Activated T-cell treated with anti-CD3 and anti-CD28 coated beads, Interleukin-2, amount 50 U/mL, for 72 hours (primary cell): Measurements from ENCODE around the gene ANKS1A. TPM values are rescaled to one million over a fixed set of nuclear protein-coding genes. Genes with fewer than 3 reads are reported as not detected.
"Not testable (repeated sequence)": the region's sequence is repeated elsewhere in the genome, so short reads cannot be mapped to it uniquely, and the experiment has no call there.

Experiments
- ATAC-seq, 2 donors: fragments of 150-1000 bp; cut with Tn5 transposase; replicated peaks in 1 of 2; 2 replicates each; pipeline ENCODE4 v1.10.0; 2021; ENCODE audit warnings: moderate library complexity in 2 of 2, mild to moderate bottlenecking in 1 of 2
- DNase-seq, 2 donors: peaks; one replicate each; pipeline ENCODE4 v3.0.0; 2021 to 2022; ENCODE audit warnings: mixed read lengths in 1 of 2
- H3K27ac Mint-ChIP-seq: one replicate; pipeline ENCODE4 v1.8.0; 2022; ENCODE audit warnings: mild to moderate bottlenecking, moderate library complexity, mixed read lengths
- H3K27me3 Mint-ChIP-seq: one replicate; pipeline ENCODE4 v1.8.0; 2022; ENCODE audit warnings: low read depth, mixed read lengths
- H3K36me3 Mint-ChIP-seq, 2 donors: one replicate each; pipeline ENCODE4 v1.8.0; 2022; ENCODE audit warnings: mixed read lengths in 2 of 2, mild to moderate bottlenecking in 1 of 2; ENCODE audit not compliant: insufficient read depth in 2 of 2
- H3K4me1 Mint-ChIP-seq: one replicate; pipeline ENCODE4 v1.8.0; 2022; ENCODE audit warnings: low read depth, mixed read lengths
- H3K4me3 Mint-ChIP-seq, 2 donors: one replicate each; pipeline ENCODE4 v1.8.0; 2022; ENCODE audit warnings: mild to moderate bottlenecking in 2 of 2, mixed read lengths in 2 of 2, moderate library complexity in 2 of 2
- H3K9me3 Mint-ChIP-seq, 2 donors: one replicate each; pipeline ENCODE4 v1.8.0; 2022; ENCODE audit warnings: mixed read lengths in 2 of 2
- total RNA-seq, 2 donors: library from RNA; stranded (reverse); gene quantifications; one replicate each; pipeline ENCODE4 v1.2.3, GENCODE V29; 2022

Gene ANKS1A
- total RNA-seq, 2 donors from 2014 or later, result 9.2 to 9.6 TPM

DNA sequence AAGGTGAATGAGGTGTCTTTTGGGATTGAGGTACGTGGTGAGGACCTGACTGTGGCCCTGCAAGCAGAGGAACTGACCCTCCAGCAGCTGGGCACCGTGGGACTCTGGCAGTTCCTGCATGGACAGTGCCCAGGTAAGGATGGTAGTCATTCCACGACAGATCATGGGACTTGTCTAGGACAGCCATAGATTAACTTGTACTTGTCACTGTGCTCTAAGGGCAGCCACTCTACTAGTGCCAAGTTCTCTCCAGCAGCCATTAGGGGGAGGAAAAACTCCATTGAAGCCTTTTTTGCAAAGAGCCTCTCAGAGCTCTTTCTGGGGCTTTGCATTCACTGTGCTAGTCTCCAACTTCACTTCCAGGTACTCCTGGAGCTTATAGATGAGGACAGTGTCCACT, 21.6 kb upstream of the ANKS1A start:
- Mint-ChIP-seq H3K27ac (no peak overlapping the region), H3K27me3 (no peaks in the 10 kb centered on the region), H3K9me3 (no peaks in the 10 kb centered on the region), H3K4me3 (no peak overlapping the region), H3K4me1 (no peaks in the 10 kb centered on the region), H3K36me3 (peaks cover 6 to 16% of the 10 kb centered on the region in 2 donors)
- no peak for ATAC-seq
- DNase-seq, result no peak

GRCh38 chr6:34871853-34872252, 17.2 kb upstream of the ANKS1A start:
- Mint-ChIP-seq H3K27me3 (no peaks in the 10 kb centered on the region), H3K36me3 (peaks cover 4 to 15% of the 10 kb centered on the region in 2 donors), H3K9me3 (no peaks in the 10 kb centered on the region), H3K4me3 (no peak overlapping the region), H3K4me1 (no peaks in the 10 kb centered on the region), H3K27ac (no peak overlapping the region)
- ATAC-seq (no peak), DNase-seq (no peak)

GRCh38 chr6:34872332-34872731, 16.7 kb upstream of the ANKS1A start:
- Mint-ChIP-seq H3K27me3 (no peaks in the 10 kb centered on the region), H3K36me3 (peaks cover 4 to 15% of the 10 kb centered on the region in 2 donors), H3K4me3 (no peak overlapping the region), H3K9me3 (no peaks in the 10 kb centered on the region), H3K4me1 (no peaks in the 10 kb centered on the region), H3K27ac (no peak overlapping the region)
- no peak for ATAC-seq
- no peak for DNase-seq

GRCh38 chr6:34875292-34876213, 13.5 kb upstream of the ANKS1A start:
- no peaks in the 10 kb centered on the region for H3K9me3 Mint-ChIP-seq
- H3K36me3 Mint-ChIP-seq, result peaks cover 1 to 17% of the 10 kb centered on the region in 2 donors
- DNase-seq, result no peak
- peaks cover 6% of the 10 kb centered on the region for H3K4me1 Mint-ChIP-seq
- no peaks in the 10 kb centered on the region for H3K27me3 Mint-ChIP-seq
- H3K27ac Mint-ChIP-seq, result peak overlapping the region; percentile 55
- no peak for ATAC-seq
- no peak overlapping the region for H3K4me3 Mint-ChIP-seq

DNA sequence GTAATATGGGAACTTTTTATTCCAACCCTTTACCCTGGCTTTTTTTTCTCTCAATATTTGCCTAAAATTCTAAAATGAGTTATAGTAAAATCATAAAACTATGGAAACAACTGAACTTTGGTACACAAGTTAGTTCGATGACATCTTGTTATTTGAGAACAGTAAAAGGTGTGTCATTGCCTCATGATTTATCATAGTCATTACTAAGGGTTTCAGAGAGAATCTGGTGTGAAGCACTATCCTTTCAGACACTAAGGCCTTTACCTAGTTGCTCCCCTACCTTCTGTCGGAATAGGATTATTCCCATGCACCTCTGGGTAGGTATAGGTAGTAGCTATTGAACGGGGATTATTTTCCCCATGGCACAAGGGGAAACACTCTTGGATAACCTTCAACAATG, 12.6 kb upstream of the ANKS1A start:
- Mint-ChIP-seq H3K36me3 (peaks cover 1 to 17% of the 10 kb centered on the region in 2 donors), H3K4me3 (no peak overlapping the region), H3K27me3 (no peaks in the 10 kb centered on the region), H3K9me3 (no peaks in the 10 kb centered on the region), H3K4me1 (peaks cover 6% of the 10 kb centered on the region), H3K27ac (no peak overlapping the region)
- ATAC-seq, result no peak
- no peak for DNase-seq

DNA sequence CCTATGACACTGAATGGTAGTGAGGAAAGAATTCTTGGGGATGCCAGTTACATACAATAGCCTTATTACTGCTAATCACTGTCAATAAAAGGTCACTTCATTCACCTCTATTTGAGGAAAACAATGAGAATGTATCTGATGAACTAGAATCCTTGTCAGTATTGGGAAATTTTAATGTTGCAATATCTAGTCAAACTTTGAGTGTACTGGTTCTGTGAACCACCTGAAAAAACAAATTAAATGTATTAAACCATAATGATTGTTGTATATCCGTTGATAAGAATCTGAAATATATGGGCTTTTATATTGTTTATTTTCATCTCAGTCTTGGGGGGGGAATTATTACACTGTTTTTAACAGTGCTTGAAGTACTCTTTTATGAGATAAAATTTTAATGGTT, 11.8 kb upstream of the ANKS1A start:
- peaks cover 6% of the 10 kb centered on the region for H3K4me1 Mint-ChIP-seq

GRCh38 chr6:34877869-34878485, 11.1 kb upstream of the ANKS1A start:
- DNase-seq (no peak), ATAC-seq (no peak)
- Mint-ChIP-seq H3K9me3 (no peaks in the 10 kb centered on the region), H3K4me3 (no peak overlapping the region), H3K4me1 (peaks cover 6% of the 10 kb centered on the region), H3K27me3 (no peaks in the 10 kb centered on the region), H3K36me3 (peaks cover 1 to 18% of the 10 kb centered on the region in 2 donors), H3K27ac (peak overlapping the region; percentile 68)

More for the DNA sequence above, 11.8 kb upstream of the ANKS1A start:
- ATAC-seq (no peak), DNase-seq (no peak)
- H3K9me3 Mint-ChIP-seq, result no peaks in the 10 kb centered on the region
- peaks cover 1 to 17% of the 10 kb centered on the region in 2 donors for H3K36me3 Mint-ChIP-seq
- H3K4me3 Mint-ChIP-seq, result no peak overlapping the region
- H3K27me3 Mint-ChIP-seq, result no peaks in the 10 kb centered on the region
- H3K27ac Mint-ChIP-seq, result peak overlapping the region; percentile 68

- not testable (repeated sequence) for H3K27ac Mint-ChIP-seq, ATAC-seq
These were observed 5.0 kb upstream of the ANKS1A start for GRCh38 chr6:34884073-34884472.

DNA sequence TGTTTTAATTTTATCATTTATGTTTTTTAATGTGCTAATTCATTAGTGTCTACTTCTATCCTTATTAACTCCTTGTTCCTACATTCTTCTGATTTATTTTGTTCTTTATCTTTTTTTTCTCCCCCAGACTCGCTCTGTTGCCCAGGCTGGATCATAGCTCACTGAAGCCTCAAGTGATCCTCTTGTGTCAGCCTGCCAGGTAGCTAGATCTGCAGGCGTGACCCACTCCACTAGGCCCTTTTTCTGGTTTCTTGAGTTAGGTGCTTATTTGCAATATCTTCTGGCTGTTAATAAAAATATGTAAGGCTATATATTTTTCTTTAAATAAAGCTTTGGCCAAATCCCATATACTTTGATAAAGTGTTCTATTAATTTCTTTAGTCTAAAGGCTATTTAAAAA, 4.1 kb upstream of the ANKS1A start:
- DNase-seq (no peak), ATAC-seq (no peak)
- H3K36me3 Mint-ChIP-seq, result peaks cover 10 to 12% of the 10 kb centered on the region in 2 donors
- H3K4me3 Mint-ChIP-seq, result no peak overlapping the region
- H3K27ac Mint-ChIP-seq, result peak overlapping the region; percentile 87
- no peaks in the 10 kb centered on the region for H3K27me3 Mint-ChIP-seq
- peaks cover 3% of the 10 kb centered on the region in 2 donors for H3K9me3 Mint-ChIP-seq
- H3K4me1 Mint-ChIP-seq, result peaks cover 34% of the 10 kb centered on the region

More at GRCh38 chr6:34884073-34884472, 5.0 kb upstream of the ANKS1A start:
- H3K9me3 Mint-ChIP-seq, H3K4me3 Mint-ChIP-seq, DNase-seq, H3K27me3 Mint-ChIP-seq: not testable (repeated sequence)
- H3K36me3 Mint-ChIP-seq, result peaks cover 12 to 13% of the 10 kb centered on the region in 2 donors
- peaks cover 37% of the 10 kb centered on the region for H3K4me1 Mint-ChIP-seq

GRCh38 chr6:34885837-34886236, 3.2 kb upstream of the ANKS1A start:
- H3K9me3 Mint-ChIP-seq, ATAC-seq, DNase-seq, H3K27me3 Mint-ChIP-seq: not testable (repeated sequence)
- Mint-ChIP-seq H3K4me3 (peak overlapping the region; percentile 53 to 56), H3K4me1 (peaks cover 41% of the 10 kb centered on the region), H3K36me3 (peaks cover 10 to 12% of the 10 kb centered on the region in 2 donors), H3K27ac (peak overlapping the region; percentile 87)

- DNase-seq (peak; percentile 89 to 91), ATAC-seq (peak; percentile 84 to 86)
- H3K27me3 Mint-ChIP-seq, result no peaks in the 10 kb centered on the region
- H3K4me1 Mint-ChIP-seq, result peaks cover 44% of the 10 kb centered on the region
- peak within 1 kb of the TSS; percentile 100 for H3K27ac Mint-ChIP-seq
- H3K9me3 Mint-ChIP-seq, result peaks cover 3% of the 10 kb centered on the region in 2 donors
- H3K36me3 Mint-ChIP-seq, result peaks cover 10 to 11% of the 10 kb centered on the region in 2 donors
- H3K4me3 Mint-ChIP-seq, result peak within 1 kb of the TSS; percentile 99 to 100
These were observed 1.1 kb upstream of the ANKS1A start, which contains the start of gene TAF11 for GRCh38 chr6:34887753-34888513. Gene TAF11, minus strand, starts transcription at chr6:34888042. Its CDS starts 85 bp downstream, at chr6:34887957.

DNA sequence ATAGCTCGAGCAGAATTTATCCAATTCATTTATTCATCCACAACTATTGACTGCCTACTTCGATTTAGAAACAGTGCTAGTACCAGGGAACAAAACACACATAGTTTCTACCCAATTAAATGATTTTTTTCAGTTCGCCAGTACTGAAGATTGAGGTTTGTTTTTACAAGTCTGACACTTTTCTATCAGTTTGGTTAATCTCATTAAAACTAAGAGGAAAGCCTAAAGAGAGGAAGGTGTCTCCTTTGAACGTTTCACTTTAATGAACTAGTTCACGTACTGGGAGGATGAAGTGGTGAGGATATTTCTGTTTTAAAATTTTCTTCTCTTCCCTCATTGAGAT, 570 bp upstream of the ANKS1A start:
- Mint-ChIP-seq H3K36me3 (peaks cover 7 to 10% of the 10 kb centered on the region in 2 donors), H3K4me3 (peak overlapping the region; percentile 99 to 100), H3K27ac (peak overlapping the region; percentile 100), H3K4me1 (peaks cover 41% of the 10 kb centered on the region), H3K27me3 (no peaks in the 10 kb centered on the region), H3K9me3 (peaks cover 3% of the 10 kb centered on the region in 2 donors)
- ATAC-seq (no peak), DNase-seq (no peak)

GRCh38 chr6:34890533-34890925, 1.5 kb downstream of the ANKS1A start:
- Mint-ChIP-seq H3K36me3 (peaks cover 5 to 6% of the 10 kb centered on the region in 2 donors), H3K27me3 (no peaks in the 10 kb centered on the region), H3K4me1 (peaks cover 32% of the 10 kb centered on the region), H3K9me3 (no peaks in the 10 kb centered on the region), H3K4me3 (peak overlapping the region; percentile 99 to 100), H3K27ac (peak overlapping the region; percentile 77)
- ATAC-seq, result no peak
- no peak for DNase-seq
